Activated T-helper 2 cell treated with anti-CD3 and anti-CD28 coated beads, Interferon-gamma antibody, Interleukin-2, Interleukin-4, amounts not matched to agents 10 μg/mL and 5 μg/mL and 100 μg/mL, durations not matched to agents 14 hours and 24 hours and 36 hours (primary cell): ENCODE data around the gene LYST. TPM values are rescaled to one million over a fixed set of nuclear protein-coding genes. Genes with fewer than 3 reads are reported as not detected.
"Not testable (repeated sequence)": the region's sequence is repeated elsewhere in the genome, so short reads cannot be mapped to it uniquely, and the experiment has no call there.

Experiments
- DNase-seq: peaks from one replicate; pipeline ENCODE4 v3.0.0; 2021; ENCODE audit warnings: low spot score
- H3K27ac Mint-ChIP-seq: one replicate; pipeline ENCODE4 v1.8.0; 2021; ENCODE audit warnings: mixed read lengths
- H3K27me3 Mint-ChIP-seq: one replicate; pipeline ENCODE4 v1.8.0; 2021; ENCODE audit warnings: low read depth, mixed read lengths
- H3K36me3 Mint-ChIP-seq: one replicate; pipeline ENCODE4 v1.8.0; 2021; ENCODE audit warnings: low read depth, mixed read lengths
- H3K4me1 Mint-ChIP-seq: one replicate; pipeline ENCODE4 v1.8.0; 2021; ENCODE audit warnings: low read depth, mixed read lengths
- H3K4me3 Mint-ChIP-seq: one replicate; pipeline ENCODE4 v1.8.0; 2021; ENCODE audit warnings: low read depth, mild to moderate bottlenecking, moderate library complexity, mixed read lengths
- H3K9me3 Mint-ChIP-seq: one replicate; pipeline ENCODE4 v1.8.0; 2021; ENCODE audit warnings: mixed read lengths
- intact Hi-C: fragments of 100-400 bp; cut with micrococcal nuclease; formaldehyde crosslinking; loops from one replicate; pipeline ENCODE4 v1.15.1; 2023
- total RNA-seq: library from RNA; stranded (reverse); gene quantifications from 2 replicates; pipeline ENCODE4 v1.2.3, GENCODE V29; 2022

The LYST gene
- total RNA-seq, 1 donor from 2014 or later = 98.6 TPM

DNA sequence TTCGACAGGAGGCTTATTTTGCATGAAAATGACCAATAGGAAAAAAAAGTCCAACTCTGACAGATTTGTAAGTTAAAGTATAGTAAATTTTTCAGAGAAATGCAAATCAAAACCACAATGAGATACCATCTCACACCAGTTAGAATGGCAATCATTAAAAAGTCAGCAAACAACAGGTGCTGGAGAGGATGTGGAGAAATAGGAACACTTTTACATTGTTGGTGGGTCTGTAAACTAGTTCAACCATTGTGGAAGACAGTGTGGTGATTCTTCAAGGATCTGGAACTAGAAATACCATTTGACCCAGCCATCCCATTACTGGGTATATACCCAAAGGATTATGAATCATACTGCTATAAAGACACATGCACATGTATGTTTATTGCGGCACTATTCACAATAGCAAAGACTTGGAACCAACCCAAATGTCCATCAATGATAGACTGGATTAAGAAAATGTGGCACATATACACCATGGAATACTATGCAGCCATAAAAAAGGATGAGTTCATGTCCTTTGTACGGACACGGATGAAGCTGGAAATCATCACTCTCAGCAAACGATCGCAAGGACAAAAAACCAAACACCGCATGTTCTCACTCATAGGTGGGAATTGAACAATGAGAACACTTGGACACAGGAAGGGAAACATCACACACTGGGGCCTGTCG, 80.3 kb downstream of the LYST start:
- peaks cover 54% of the 10 kb centered on the region for H3K36me3 Mint-ChIP-seq

DNA sequence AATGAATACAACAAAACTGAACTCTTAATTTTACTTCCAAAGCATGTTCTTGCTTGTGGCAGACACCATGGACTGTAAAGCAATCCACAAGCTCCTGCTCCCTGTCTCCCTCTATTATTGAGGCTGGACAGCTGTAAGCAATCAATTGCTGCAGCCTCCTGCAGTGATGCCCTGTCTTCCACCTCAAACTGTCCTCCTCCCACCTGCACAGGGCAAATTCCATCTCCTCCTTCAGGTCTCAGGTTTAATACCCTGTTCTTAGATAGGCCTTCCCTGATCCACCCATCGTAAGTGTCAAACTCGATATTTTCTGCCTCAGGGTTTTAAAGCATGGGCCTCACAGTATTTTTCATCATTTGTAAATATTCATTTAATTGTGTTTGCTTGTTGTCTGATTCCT, 81.8 kb downstream of the LYST start:
- no peak overlapping the region for H3K27ac Mint-ChIP-seq
- intact Hi-C loops = loop anchor here (10.0 kb wide), 1 partner anchor 50 kb away; no protein-coding TSS in a partner anchor
- H3K9me3 Mint-ChIP-seq = no peaks in the 10 kb centered on the region
- H3K4me3 Mint-ChIP-seq = no peak overlapping the region
- no peak for DNase-seq
- peaks cover 1% of the 10 kb centered on the region for H3K4me1 Mint-ChIP-seq
- peaks cover 41% of the 10 kb centered on the region for H3K36me3 Mint-ChIP-seq
- no peaks in the 10 kb centered on the region for H3K27me3 Mint-ChIP-seq

More for the DNA sequence above, 80.3 kb downstream of the LYST start:
- not testable (repeated sequence) for H3K4me3 Mint-ChIP-seq, H3K4me1 Mint-ChIP-seq, H3K27ac Mint-ChIP-seq, H3K27me3 Mint-ChIP-seq, H3K9me3 Mint-ChIP-seq, DNase-seq
- intact Hi-C loops = loop anchor here (10.0 kb wide), 1 partner anchor 52 kb away; no protein-coding TSS in a partner anchor

DNA sequence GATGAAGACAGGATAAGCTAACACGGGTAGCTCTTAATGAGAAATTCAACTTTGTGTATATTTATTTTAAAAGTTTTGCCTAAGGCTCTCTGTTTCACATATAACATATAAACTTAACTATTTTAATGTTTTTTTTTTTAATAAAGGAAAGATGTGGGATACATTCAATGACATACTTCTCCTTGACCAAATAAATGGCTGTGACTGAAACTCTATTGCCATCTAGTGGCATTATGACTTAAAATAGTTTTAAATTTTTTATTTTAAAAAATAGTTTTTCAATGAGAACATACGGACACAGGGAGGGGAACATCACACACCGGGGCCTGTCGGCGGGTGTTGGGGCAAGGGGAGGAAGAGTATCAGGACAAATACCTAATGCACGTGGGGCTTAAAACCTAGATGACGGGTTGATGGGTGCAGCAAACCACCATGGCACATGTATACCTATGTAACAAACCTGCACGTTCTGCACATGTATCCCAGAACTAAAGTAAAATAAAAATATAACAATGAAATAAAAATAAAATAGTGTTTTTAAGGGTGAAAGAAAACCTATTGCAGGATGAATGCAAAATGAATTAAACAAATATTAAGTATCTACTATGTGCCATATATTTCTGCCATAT, 83.4 kb downstream of the LYST start:
- Mint-ChIP-seq H3K27ac (no peak overlapping the region), H3K36me3 (peaks cover 37% of the 10 kb centered on the region), H3K4me3 (no peak overlapping the region), H3K9me3 (no peaks in the 10 kb centered on the region), H3K27me3 (no peaks in the 10 kb centered on the region), H3K4me1 (peaks cover 1% of the 10 kb centered on the region)
- DNase-seq = no peak
- intact Hi-C loops = loop anchor here (2.0 to 10.0 kb wide), 2 partner anchors 48 to 270 kb away; no protein-coding TSS in a partner anchor

DNA sequence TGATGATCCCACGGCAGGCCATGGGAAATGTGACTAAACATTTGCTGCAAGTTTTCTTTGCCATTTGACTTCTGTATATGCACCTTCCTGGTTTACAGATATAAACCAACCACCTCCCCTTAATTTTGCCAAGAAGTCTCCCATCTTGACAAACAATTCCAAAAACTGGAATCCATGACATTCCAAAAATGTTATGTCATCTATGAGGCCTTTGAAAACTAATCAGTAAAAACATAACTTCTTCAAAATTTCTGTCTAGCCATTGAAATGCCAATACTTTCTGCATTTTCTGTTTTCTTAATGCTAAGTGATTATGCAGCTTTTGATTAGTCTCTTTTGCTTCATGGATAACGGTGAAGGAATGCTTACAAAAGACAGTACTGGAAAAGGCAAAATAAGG, 84.1 kb downstream of the LYST start:
- Mint-ChIP-seq H3K27me3 (no peaks in the 10 kb centered on the region), H3K4me1 (peaks cover 1% of the 10 kb centered on the region), H3K36me3 (peaks cover 37% of the 10 kb centered on the region)

DNA sequence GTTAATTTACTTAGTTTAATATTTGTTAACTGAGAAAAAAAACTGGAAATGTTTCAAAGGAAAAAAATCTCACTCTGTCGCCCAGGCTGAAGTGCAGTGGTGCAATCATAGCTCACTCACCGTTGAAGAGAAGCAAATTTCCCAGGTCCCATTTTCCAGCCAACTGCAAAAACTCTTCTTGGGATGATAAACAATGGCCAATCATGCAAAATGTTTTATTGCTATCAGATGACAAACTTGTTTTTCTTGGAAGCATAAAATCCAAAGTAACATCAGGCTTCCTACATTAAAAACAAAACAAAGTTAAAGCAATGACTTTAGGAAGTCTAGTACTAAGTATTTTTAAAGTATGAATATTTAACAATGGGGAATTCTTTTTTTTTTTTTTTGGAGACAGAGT, 84.9 kb downstream of the LYST start:
- no peaks in the 10 kb centered on the region for H3K27me3 Mint-ChIP-seq
- no peak for DNase-seq
- intact Hi-C loops = loop anchor here (2.0 to 10.0 kb wide), 2 partner anchors 47 to 269 kb away; no protein-coding TSS in a partner anchor
- H3K9me3 Mint-ChIP-seq = no peaks in the 10 kb centered on the region
- H3K4me3 Mint-ChIP-seq = no peak overlapping the region
- H3K4me1 Mint-ChIP-seq = peaks cover 1% of the 10 kb centered on the region
- H3K27ac Mint-ChIP-seq = no peak overlapping the region
- H3K36me3 Mint-ChIP-seq = peaks cover 33% of the 10 kb centered on the region

More for the DNA sequence above, 84.1 kb downstream of the LYST start:
- DNase-seq = no peak
- intact Hi-C loops = loop anchor here (2.0 to 10.0 kb wide), 2 partner anchors 48 to 270 kb away; no protein-coding TSS in a partner anchor
- Mint-ChIP-seq H3K27ac (no peak overlapping the region), H3K9me3 (no peaks in the 10 kb centered on the region), H3K4me3 (no peak overlapping the region)

DNA sequence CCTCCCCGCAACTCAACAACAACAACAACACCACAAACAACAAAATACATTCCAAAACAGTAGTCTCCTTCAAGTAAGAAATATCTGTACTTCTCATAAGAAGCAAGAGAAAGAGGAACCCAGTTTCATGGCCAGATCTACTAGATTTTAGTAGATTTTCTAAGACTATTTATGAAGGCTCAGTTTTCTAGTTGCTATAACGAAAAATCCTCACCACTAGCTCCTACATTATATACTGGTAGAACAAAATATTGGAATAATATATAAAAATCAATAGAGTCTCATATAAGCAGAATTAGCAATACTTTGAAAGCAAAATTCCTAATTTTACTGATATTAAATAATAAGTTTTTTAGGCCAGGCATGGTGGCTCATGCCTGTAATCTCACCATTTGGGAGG, 86.9 kb downstream of the LYST start:
- H3K4me1 Mint-ChIP-seq = peaks cover 1% of the 10 kb centered on the region
- H3K4me3 Mint-ChIP-seq = no peak overlapping the region
- H3K9me3 Mint-ChIP-seq = no peaks in the 10 kb centered on the region
- peaks cover 31% of the 10 kb centered on the region for H3K36me3 Mint-ChIP-seq
- no peak for DNase-seq
- H3K27ac Mint-ChIP-seq = no peak overlapping the region
- no peaks in the 10 kb centered on the region for H3K27me3 Mint-ChIP-seq
- intact Hi-C loops = loop anchor here (10.0 kb wide), 1 partner anchor 45 kb away; no protein-coding TSS in a partner anchor

DNA sequence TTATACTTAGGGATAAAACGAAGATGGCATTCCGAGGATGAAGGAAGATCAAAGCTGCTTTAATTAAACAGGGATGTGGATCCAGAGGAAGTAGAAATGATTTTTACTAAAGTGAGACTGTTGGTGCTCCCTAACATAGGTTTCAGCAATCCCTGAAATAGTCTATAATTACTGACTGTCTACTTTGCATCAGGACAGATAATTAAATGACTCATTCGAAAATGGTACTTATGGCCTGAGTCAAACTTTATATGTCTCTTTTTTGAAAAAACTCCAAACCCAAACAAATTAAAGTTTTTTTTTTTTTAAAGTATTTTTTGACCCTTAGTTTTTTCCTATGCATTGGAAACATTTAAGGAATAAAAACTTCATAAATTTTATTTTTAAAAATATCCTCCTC, 90.3 kb downstream of the LYST start:
- intact Hi-C loops = no loop called here
- H3K4me3 Mint-ChIP-seq = no peak overlapping the region
- no peaks in the 10 kb centered on the region for H3K9me3 Mint-ChIP-seq
- H3K27me3 Mint-ChIP-seq = no peaks in the 10 kb centered on the region
- H3K27ac Mint-ChIP-seq = no peak overlapping the region
- no peaks in the 10 kb centered on the region for H3K4me1 Mint-ChIP-seq
- peaks cover 39% of the 10 kb centered on the region for H3K36me3 Mint-ChIP-seq
- no peak for DNase-seq

DNA sequence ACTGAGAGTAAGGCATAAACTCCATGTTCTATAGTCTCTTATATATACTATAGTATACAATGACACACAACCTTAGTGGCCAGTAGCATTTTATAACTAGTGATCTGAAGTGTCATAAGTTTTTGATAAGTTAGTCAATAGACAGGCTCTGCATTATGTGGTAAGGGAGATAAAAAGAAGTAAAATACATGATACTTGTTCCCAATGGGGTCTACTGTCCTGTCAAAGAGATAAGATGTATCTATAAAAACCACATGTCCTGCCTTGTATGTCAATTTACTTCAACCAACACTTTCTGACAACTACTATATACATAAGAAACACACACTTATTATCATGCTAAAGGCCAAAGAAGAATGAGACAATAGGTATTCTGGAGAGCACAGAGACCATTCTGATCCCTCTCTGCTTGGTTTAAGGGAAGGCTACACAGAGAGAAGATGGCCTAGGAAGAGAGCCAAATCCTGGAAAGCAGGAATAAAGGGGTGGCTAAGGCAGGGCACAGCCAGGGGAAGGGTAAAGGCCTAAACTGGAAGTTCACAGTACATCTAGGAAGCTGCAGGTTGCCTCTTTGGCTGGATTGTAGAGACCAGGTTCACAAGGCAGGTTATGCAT, 91.4 kb downstream of the LYST start:
- Mint-ChIP-seq H3K9me3 (no peaks in the 10 kb centered on the region), H3K36me3 (peaks cover 43% of the 10 kb centered on the region), H3K27me3 (no peaks in the 10 kb centered on the region), H3K4me3 (no peak overlapping the region), H3K4me1 (no peaks in the 10 kb centered on the region), H3K27ac (no peak overlapping the region)
- DNase-seq = no peak
- intact Hi-C loops = no loop called here

DNA sequence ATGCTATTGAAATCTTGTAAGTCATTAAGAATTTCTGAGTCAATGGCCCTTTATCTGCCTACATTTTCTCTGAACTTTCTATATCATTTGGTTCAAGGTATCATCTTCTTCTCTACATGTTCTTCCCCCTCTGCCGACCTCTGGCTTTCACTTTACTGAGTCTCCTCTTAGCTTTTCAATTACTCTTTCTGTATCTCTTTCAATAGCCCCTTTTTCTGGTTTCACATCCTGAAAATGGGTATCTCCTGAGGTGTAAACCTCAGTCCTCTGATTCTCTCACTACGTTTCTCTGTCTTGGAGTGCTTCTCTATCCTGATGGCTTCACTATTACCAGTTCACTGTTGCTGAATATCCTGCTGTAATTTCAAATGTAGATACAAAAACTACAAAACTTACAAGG, 98.9 kb downstream of the LYST start:
- intact Hi-C loops = loop anchor here (10.0 kb wide), 1 partner anchor 73 kb away; no protein-coding TSS in a partner anchor
- DNase-seq = no peak
- Mint-ChIP-seq H3K9me3 (no peaks in the 10 kb centered on the region), H3K27ac (no peak overlapping the region), H3K27me3 (no peaks in the 10 kb centered on the region), H3K4me1 (peaks cover 8% of the 10 kb centered on the region), H3K4me3 (no peak overlapping the region), H3K36me3 (peaks cover 37% of the 10 kb centered on the region)

DNA sequence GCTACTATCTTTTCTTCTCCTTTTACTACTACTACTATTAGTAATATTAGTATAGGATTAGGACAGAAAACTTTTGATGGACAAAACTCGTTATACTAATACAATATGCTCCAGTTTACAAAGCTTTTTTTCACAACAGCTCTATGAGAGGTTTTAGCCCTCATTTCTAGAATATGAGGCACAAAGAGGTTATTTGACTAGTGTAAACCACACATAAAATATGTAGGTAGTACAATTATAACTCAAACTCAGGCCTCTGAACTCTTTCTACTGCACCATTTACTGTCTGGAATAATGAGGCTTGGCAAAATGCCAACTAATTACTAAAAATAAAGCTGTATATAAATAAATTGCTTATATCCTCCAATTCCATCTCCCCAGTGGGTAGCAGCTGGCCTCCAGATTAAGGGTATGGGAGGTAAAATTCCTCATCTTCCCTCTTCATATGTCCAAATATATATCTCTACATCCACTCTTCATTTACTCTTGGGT, 99.9 kb downstream of the LYST start:
- no peak overlapping the region for H3K27ac Mint-ChIP-seq
- H3K27me3 Mint-ChIP-seq = no peaks in the 10 kb centered on the region
- no peaks in the 10 kb centered on the region for H3K9me3 Mint-ChIP-seq
- H3K4me1 Mint-ChIP-seq = peaks cover 8% of the 10 kb centered on the region
- no peak overlapping the region for H3K4me3 Mint-ChIP-seq
- H3K36me3 Mint-ChIP-seq = peaks cover 39% of the 10 kb centered on the region
- no peak for DNase-seq
- intact Hi-C loops = loop anchor here (10.0 kb wide), 1 partner anchor 72 kb away; no protein-coding TSS in a partner anchor

DNA sequence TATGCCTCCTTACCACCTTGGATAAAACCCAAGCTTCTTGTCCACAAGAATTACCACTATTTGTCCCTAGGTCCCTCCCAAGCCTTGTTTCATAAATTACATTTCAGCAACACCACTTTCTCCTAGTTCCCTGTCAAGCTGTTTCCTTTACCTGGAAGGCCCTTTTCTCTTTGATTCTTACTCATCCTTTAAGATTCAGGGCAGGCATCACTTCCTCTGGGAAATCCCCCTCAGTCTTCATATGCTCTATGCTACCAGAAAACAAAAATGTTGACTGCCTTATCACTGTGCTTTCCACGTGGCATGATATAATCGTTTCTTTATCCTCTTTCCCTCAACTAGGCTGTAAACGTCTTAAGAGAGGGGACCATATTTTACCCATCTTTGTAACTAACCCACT, 102.7 kb downstream of the LYST start:
- DNase-seq = no peak
- H3K27me3 Mint-ChIP-seq = no peaks in the 10 kb centered on the region
- peaks cover 51% of the 10 kb centered on the region for H3K36me3 Mint-ChIP-seq
- intact Hi-C loops = loop anchor here (1.0 to 10.0 kb wide), 2 partner anchors 69 to 207 kb away; no protein-coding TSS in a partner anchor
- no peak overlapping the region for H3K27ac Mint-ChIP-seq
- no peak overlapping the region for H3K4me3 Mint-ChIP-seq
- peaks cover 8% of the 10 kb centered on the region for H3K4me1 Mint-ChIP-seq
- no peaks in the 10 kb centered on the region for H3K9me3 Mint-ChIP-seq

DNA sequence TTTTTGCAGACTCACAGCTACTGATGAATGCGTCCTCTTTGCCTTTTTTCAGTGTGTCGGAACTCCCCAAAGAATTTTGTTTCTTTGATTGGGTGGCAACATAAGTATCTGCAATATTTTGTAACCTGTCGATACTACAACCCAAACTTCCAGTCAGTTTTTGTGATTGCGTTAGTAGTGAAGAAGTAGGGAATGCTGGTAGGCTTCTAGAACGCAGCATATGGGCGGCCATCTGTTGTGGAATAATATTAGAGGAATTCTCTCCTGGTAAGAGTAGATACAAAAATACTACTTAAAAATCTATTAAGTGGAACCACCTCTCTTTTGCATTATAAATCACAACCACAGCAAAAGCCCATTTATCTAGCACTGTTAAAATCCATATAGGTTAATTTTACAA, 107.4 kb downstream of the LYST start:
- Mint-ChIP-seq H3K4me3 (no peak overlapping the region), H3K36me3 (peaks cover 55% of the 10 kb centered on the region), H3K27ac (no peak overlapping the region), H3K27me3 (no peaks in the 10 kb centered on the region), H3K4me1 (no peaks in the 10 kb centered on the region), H3K9me3 (no peaks in the 10 kb centered on the region)
- DNase-seq = no peak
- intact Hi-C loops = no loop called here
